ENCODE results near the gene GPR35. TPM values are rescaled to one million over a fixed set of nuclear protein-coding genes. Genes with fewer than 3 reads are reported as not detected.

GPR35 gene
- total and polyA plus RNA-seq, 5 donors, result 0.53 to 1.4 (median 0.84) TPM

- H3K4me3 ChIP-seq (ENCODE audit: low read length), result no peak overlapping the region
- ATAC-seq (no peak), DNase-seq (no peak)
- WGBS, result 83% methylated on average over 15 of the region's 15 CpGs
- no peaks in the 10 kb centered on the region for H3K9me3 ChIP-seq (ENCODE audit: control insufficient read depth, low read length)
- H3K27ac ChIP-seq (ENCODE audit: low read length), result no peak overlapping the region
- H3K27me3 ChIP-seq (ENCODE audit: control insufficient read depth, insufficient read depth), result no peaks in the 10 kb centered on the region
- H3K4me1 ChIP-seq (ENCODE audit: control insufficient read depth, insufficient read depth, low read length), result no peaks in the 10 kb centered on the region
- intact Hi-C loops (cut with DNase I), result no loop called here
Observed at GRCh38 chr2:240643811-240644150, 18.5 kb downstream of the GPR35 start.

GRCh38 chr2:240644171-240644651 lies 18.9 kb downstream of the GPR35 start:
- intact Hi-C loops (cut with DNase I), result no loop called here
- H3K27me3 ChIP-seq (ENCODE audit: control insufficient read depth, insufficient read depth), result no peaks in the 10 kb centered on the region
- H3K4me1 ChIP-seq (ENCODE audit: control insufficient read depth, insufficient read depth, low read length), result no peaks in the 10 kb centered on the region
- no peak overlapping the region for H3K27ac ChIP-seq (ENCODE audit: low read length)
- DNase-seq (peak in 1 of 3 donors; percentile 16), ATAC-seq (no peak)
- no peak overlapping the region for H3K4me3 ChIP-seq (ENCODE audit: low read length)
- 53% methylated on average over 14 of the region's 14 CpGs for WGBS
- H3K9me3 ChIP-seq (ENCODE audit: control insufficient read depth, low read length), result no peaks in the 10 kb centered on the region

DNA sequence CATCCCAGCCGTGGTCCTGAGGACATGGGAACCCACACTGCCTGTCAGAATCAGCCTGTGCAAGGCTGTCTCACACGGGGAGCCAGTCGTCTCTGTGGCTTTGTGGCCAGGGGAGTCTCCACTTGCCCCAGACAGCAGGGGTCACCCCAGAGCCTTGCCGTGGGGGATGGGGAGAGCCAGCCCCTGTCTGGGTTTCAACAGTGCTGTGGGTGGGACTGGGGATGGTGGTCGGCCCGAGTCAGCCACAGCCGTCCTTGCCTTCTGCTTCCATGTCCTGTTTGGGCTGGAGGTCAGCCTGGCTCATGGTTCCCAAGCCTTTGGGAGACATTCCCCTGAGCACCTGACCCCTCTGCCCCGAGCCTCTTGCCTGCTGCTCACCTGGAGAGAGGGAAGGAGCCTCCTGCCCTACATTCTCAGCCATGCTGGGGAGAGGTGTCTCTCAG lies 19.6 kb downstream of the GPR35 start:
- intact Hi-C loops (cut with DNase I), result no loop called here
- ATAC-seq (no peak), DNase-seq (peak in 1 of 3 donors; percentile 17)
- Histone ChIP-seq H3K4me3 (ENCODE audit: low read length) (no peak overlapping the region), H3K9me3 (ENCODE audit: control insufficient read depth, low read length) (no peaks in the 10 kb centered on the region), H3K4me1 (ENCODE audit: control insufficient read depth, insufficient read depth, low read length) (no peaks in the 10 kb centered on the region), H3K27ac (ENCODE audit: low read length) (no peak overlapping the region), H3K27me3 (ENCODE audit: control insufficient read depth, insufficient read depth) (no peaks in the 10 kb centered on the region)
- WGBS, result 60% methylated on average over 8 of the region's 8 CpGs

GRCh38 chr2:240645346-240645745 lies 20.1 kb downstream of the GPR35 start:
- Histone ChIP-seq H3K4me3 (ENCODE audit: low read length) (no peak overlapping the region), H3K4me1 (ENCODE audit: control insufficient read depth, insufficient read depth, low read length) (no peaks in the 10 kb centered on the region), H3K27me3 (ENCODE audit: control insufficient read depth, insufficient read depth) (no peaks in the 10 kb centered on the region), H3K27ac (ENCODE audit: low read length) (no peak overlapping the region), H3K9me3 (ENCODE audit: control insufficient read depth, low read length) (no peaks in the 10 kb centered on the region)
- intact Hi-C loops (cut with DNase I), result no loop called here
- ATAC-seq (no peak), DNase-seq (no peak)
- WGBS, result 85% methylated on average over 10 of the region's 10 CpGs

DNA sequence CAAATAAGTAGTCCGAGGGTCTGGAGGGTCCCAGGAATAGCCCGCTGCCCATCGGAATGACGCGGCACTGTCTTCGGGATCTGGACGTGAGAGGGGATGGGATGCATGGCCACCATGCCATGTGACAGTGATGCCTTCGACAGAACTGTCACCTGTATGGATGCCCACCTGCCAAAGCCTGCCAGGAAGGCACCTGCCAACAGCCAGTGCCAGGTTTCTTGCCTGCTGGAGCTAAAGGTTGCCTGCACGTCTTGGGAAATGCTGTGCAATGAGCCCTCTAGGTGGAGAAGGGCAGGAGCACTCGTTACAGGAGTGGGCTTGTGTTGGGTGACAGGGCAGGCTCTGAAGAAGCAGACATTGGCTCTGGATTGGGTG lies 20.5 kb downstream of the GPR35 start:
- no peak overlapping the region for H3K27ac ChIP-seq (ENCODE audit: low read length)
- intact Hi-C loops (cut with DNase I), result no loop called here
- no peak for DNase-seq

GRCh38 chr2:240646176-240646899 lies 21.1 kb downstream of the GPR35 start:
- no peaks in the 10 kb centered on the region for H3K4me1 ChIP-seq (ENCODE audit: control insufficient read depth, insufficient read depth, low read length)
- ATAC-seq, result no peak
- no peaks in the 10 kb centered on the region for H3K27me3 ChIP-seq (ENCODE audit: control insufficient read depth, insufficient read depth)
- H3K27ac ChIP-seq (ENCODE audit: low read length), result no peak overlapping the region
- H3K9me3 ChIP-seq (ENCODE audit: control insufficient read depth, low read length), result no peaks in the 10 kb centered on the region
- 78% methylated on average over 36 of the region's 36 CpGs for WGBS
- peak in 1 of 3 donors; percentile 24 for DNase-seq
- H3K4me3 ChIP-seq (ENCODE audit: low read length), result no peak overlapping the region
- intact Hi-C loops (cut with DNase I), result no loop called here

More for the DNA sequence above, 20.5 kb downstream of the GPR35 start:
- Histone ChIP-seq H3K4me1 (ENCODE audit: control insufficient read depth, insufficient read depth, low read length) (no peaks in the 10 kb centered on the region), H3K9me3 (ENCODE audit: control insufficient read depth, low read length) (no peaks in the 10 kb centered on the region), H3K27me3 (ENCODE audit: control insufficient read depth, insufficient read depth) (no peaks in the 10 kb centered on the region), H3K4me3 (ENCODE audit: low read length) (no peak overlapping the region)
- WGBS, result 85% methylated on average over 10 of the region's 10 CpGs
- ATAC-seq, result no peak

- no peaks in the 10 kb centered on the region for H3K4me1 ChIP-seq (ENCODE audit: control insufficient read depth, insufficient read depth, low read length)
- intact Hi-C loops (cut with DNase I), result no loop called here
- no peak overlapping the region for H3K4me3 ChIP-seq (ENCODE audit: low read length)
- no peaks in the 10 kb centered on the region for H3K9me3 ChIP-seq (ENCODE audit: control insufficient read depth, low read length)
- WGBS, result 73% methylated on average over 30 of the region's 30 CpGs
- H3K27me3 ChIP-seq (ENCODE audit: control insufficient read depth, insufficient read depth), result no peaks in the 10 kb centered on the region
- no peak overlapping the region for H3K27ac ChIP-seq (ENCODE audit: low read length)
- DNase-seq (peak in 2 of 3 donors; percentile 30 to 33), ATAC-seq (peak in 1 of 2 donors; percentile 12)
Observed at GRCh38 chr2:240646900-240647502, 21.7 kb downstream of the GPR35 start.

DNA sequence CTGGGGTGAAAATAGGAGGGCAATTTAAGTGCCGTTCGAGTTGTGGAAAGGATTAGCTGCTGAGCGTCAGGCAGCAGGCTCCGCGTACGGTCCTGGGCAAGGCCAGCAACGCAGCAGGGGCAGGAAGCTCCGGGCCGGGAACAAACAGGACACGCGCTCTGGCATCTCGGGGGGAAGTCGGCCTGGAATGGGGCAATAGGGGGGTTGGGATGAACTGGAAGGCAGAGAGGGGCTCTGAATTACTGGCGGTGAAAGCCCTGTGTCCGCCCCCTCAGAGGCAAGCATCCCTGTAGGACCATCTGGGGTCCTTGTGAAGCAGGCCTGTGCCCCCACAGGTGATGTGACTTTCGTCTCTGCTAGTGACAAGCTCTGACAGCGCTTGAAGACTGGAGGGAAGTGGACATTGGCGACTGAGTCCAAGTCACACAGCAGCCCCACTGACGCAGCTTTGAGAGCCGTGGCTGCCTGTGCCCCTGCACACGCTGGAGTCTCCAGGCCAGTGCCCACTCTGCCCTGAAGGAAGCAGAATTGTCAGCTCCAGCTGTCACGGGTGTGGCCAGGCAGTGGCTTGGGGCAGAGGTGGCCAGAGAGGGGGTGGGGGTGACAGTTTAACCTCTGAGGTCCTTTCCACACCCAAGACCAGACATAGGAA lies 22.3 kb downstream of the GPR35 start:
- ATAC-seq, result no peak
- H3K27me3 ChIP-seq (ENCODE audit: control insufficient read depth, insufficient read depth), result no peaks in the 10 kb centered on the region

GRCh38 chr2:240648155-240648649 lies 22.9 kb downstream of the GPR35 start:
- DNase-seq (peak in 2 of 3 donors; percentile 13 to 27), ATAC-seq (no peak)
- Histone ChIP-seq H3K27ac (ENCODE audit: low read length) (no peak overlapping the region), H3K4me1 (ENCODE audit: control insufficient read depth, insufficient read depth, low read length) (no peaks in the 10 kb centered on the region), H3K4me3 (ENCODE audit: low read length) (no peak overlapping the region), H3K9me3 (ENCODE audit: control insufficient read depth, low read length) (no peaks in the 10 kb centered on the region), H3K27me3 (ENCODE audit: control insufficient read depth, insufficient read depth) (no peaks in the 10 kb centered on the region)
- WGBS, result 78% methylated on average over 6 of the region's 6 CpGs
- intact Hi-C loops (cut with DNase I), result no loop called here

More for the DNA sequence above, 22.3 kb downstream of the GPR35 start:
- Histone ChIP-seq H3K27ac (ENCODE audit: low read length) (no peak overlapping the region), H3K9me3 (ENCODE audit: control insufficient read depth, low read length) (no peaks in the 10 kb centered on the region), H3K4me1 (ENCODE audit: control insufficient read depth, insufficient read depth, low read length) (no peaks in the 10 kb centered on the region), H3K4me3 (ENCODE audit: low read length) (no peak overlapping the region)
- intact Hi-C loops (cut with DNase I), result no loop called here
- 59% methylated on average over 22 of the region's 22 CpGs for WGBS
- DNase-seq, result peak in 2 of 3 donors; percentile 10 to 16

- H3K9me3 ChIP-seq (ENCODE audit: control insufficient read depth, low read length), result no peaks in the 10 kb centered on the region
- DNase-seq, result peak in 1 of 3 donors; percentile 27
- intact Hi-C loops (cut with DNase I), result no loop called here
- 34% methylated on average over 19 of the region's 19 CpGs for WGBS
- H3K27ac ChIP-seq (ENCODE audit: low read length), result no peak overlapping the region
- H3K4me3 ChIP-seq (ENCODE audit: low read length), result no peak overlapping the region
- no peaks in the 10 kb centered on the region for H3K27me3 ChIP-seq (ENCODE audit: control insufficient read depth, insufficient read depth)
- no peak for ATAC-seq
- no peaks in the 10 kb centered on the region for H3K4me1 ChIP-seq (ENCODE audit: control insufficient read depth, insufficient read depth, low read length)
Observed at GRCh38 chr2:240648650-240649275, 23.5 kb downstream of the GPR35 start.

DNA sequence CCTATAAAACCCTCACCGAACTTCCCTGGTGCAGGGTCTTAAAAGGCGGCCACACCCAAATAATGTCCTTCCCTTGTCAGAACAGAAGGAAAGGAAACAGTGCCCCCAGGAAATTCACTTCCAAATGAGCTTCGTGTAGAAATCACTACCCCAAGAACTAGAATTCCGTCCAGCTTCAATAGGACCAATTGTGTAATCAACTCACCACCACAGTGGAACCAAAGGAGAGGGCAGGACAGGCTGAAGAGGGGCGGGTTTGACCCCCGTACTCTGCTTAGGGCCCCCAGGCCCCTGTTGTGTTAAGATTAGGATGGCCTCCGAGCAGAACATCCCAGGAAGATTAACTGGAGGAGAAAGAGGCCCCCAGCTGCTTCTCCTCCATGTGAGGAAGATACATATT lies 24.1 kb downstream of the GPR35 start:
- DNase-seq (no peak), ATAC-seq (no peak)
- no peak overlapping the region for H3K27ac ChIP-seq (ENCODE audit: low read length)
- H3K4me1 ChIP-seq (ENCODE audit: control insufficient read depth, insufficient read depth, low read length), result no peaks in the 10 kb centered on the region
- no peak overlapping the region for H3K4me3 ChIP-seq (ENCODE audit: low read length)
- WGBS, result 52% methylated on average over 7 of the region's 7 CpGs
- intact Hi-C loops (cut with DNase I), result no loop called here
- H3K9me3 ChIP-seq (ENCODE audit: control insufficient read depth, low read length), result no peaks in the 10 kb centered on the region
- no peaks in the 10 kb centered on the region for H3K27me3 ChIP-seq (ENCODE audit: control insufficient read depth, insufficient read depth)
